ENCODE measurements around the gene ACTN4.

Gene ACTN4

DNA sequence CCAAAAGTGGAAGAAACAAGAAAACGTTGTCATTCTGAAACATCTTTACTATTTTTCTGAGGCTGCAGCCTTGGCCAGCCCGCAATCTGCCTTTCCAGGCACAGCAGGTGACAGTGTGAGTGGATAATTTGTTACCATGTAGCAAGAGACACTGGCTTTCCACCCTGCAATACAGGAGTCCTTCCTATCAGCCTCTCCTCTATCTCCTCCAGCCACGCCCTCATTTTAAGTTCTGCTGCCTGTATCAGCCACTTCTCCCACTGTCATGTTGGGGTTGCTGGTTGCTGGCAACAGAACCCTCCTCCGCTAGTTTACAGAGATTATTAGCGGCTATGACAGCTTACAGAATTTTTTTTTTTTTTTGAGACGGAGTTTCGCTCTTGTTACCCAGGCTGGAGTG, 133.6 kb downstream of the ACTN4 start:
- TF ChIP-seq, protein P1, sequence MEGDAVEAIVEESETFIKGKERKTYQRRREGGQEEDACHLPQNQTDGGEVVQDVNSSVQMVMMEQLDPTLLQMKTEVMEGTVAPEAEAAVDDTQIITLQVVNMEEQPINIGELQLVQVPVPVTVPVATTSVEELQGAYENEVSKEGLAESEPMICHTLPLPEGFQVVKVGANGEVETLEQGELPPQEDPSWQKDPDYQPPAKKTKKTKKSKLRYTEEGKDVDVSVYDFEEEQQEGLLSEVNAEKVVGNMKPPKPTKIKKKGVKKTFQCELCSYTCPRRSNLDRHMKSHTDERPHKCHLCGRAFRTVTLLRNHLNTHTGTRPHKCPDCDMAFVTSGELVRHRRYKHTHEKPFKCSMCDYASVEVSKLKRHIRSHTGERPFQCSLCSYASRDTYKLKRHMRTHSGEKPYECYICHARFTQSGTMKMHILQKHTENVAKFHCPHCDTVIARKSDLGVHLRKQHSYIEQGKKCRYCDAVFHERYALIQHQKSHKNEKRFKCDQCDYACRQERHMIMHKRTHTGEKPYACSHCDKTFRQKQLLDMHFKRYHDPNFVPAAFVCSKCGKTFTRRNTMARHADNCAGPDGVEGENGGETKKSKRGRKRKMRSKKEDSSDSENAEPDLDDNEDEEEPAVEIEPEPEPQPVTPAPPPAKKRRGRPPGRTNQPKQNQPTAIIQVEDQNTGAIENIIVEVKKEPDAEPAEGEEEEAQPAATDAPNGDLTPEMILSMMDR (conservative IDR thresholded peaks at IDR 0.05; ENCODE audit: low read depth, low read length) = no peak
- no peak for DNase-seq (ENCODE audit: low read depth)
- no peak overlapping the region for H3K4me3 ChIP-seq (ENCODE audit: low read length)
